Effector CD4-positive, alpha-beta T cell (primary cell): ENCODE results near the gene AGBL1.

Experiments used
- DNase-seq: peaks from one replicate; pipeline ENCODE4 v3.0.0-alpha.2; 2020

AGBL1 gene

DNA sequence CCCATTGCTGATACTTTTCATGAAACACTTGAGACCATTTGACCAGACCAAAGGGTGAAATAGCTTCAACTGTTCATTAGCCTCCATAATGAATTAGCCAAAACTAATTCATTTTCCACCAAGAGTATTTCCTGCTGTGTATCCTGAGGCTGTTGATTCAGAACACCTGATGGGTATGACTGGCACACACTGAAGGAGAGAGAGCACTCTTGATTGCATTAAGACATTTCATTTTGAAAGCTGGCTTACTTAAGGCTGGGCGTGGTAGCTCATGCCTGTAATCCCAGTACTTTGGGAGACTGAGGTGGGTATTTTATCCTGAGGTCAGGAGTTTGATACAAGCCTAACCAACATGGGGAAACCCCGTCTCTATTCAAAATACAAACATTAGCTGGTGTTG lies 175.6 kb downstream of the AGBL1 start:
- DNase-seq: no peak

DNA sequence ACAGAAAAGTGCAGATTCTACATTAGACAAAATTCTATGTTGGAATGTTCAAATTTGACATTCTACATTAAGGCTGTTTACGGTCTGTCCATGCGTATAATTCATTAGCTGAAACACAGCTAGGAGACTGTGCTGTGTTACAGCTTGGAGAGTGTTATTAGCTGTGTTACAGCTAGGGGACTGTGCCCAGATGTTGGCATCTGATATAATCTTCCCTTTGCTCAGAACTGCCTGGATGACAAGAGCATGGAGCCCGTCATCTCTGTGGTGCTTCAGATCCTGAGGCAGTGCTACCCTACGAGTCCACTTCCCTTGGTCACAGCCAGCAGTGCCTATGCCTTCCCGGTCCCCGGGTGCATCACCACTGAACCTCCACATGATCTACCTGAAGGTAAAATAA lies 177.0 kb downstream of the AGBL1 start:
- DNase-seq: no peak

DNA sequence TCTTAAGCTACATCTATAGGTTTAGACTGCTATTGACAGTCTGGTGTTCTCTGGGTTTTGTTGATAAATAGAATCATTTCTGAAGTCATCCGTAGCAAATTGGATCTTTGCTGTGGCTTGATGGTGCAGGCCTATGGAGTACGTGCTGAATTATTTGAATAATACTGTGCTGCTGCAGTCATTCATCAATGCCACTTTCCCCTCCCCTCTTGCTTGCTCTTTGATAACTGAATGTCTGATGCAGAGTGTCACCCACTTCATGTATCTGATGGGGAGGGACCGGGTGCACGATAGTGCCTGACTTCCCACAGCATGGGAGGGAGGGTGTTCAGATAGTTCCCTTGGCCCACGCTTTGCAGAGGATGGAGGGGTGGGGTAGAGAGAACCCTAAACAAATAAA lies 179.9 kb downstream of the AGBL1 start:
- no peak for DNase-seq

DNA sequence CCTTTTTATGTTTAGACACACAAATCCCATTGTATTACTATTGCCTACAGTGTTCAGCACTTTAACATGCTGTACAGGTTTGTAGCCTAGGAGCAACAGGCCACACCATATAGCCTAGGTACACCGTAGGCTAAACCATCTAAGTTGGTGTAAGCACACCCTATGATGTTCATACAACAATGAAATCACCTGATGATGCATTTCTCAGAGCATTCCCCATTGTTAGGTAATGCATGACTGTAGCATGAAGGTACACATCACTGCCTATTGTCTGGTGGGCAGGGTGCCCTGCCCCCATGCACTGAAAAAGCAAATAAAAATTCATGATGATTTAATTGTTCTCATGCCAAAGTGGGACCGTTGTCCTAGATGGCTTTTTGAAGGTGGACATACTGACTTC lies 183.6 kb downstream of the AGBL1 start:
- no peak for DNase-seq

DNA sequence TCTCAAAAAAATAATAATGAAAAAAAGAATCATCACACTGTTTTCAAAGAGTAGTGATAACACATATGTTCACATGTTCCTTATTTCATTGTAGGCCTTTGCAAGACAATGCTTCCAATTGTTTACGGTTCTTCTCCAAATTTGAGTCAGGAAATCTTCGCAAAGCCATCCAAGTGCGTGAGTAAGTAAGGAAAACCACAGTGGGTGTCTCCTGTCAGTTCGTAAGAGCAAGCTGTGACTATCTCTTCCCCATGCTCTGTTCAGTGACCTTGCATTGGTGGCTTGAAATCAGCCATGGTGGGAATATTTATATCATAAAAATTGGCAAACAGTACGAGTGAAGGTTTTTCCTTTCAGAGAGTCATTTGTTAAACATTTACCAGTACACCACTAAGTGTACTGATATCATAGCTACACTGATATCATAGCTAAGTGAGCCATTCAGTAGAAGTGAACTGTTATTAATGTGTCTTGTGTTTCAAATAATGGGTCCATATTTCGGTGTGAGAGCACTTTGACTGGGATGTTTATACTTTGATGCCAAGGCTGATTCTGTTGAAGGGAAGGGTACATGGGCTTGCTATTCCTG lies 187.3 kb downstream of the AGBL1 start:
- no peak for DNase-seq

DNA sequence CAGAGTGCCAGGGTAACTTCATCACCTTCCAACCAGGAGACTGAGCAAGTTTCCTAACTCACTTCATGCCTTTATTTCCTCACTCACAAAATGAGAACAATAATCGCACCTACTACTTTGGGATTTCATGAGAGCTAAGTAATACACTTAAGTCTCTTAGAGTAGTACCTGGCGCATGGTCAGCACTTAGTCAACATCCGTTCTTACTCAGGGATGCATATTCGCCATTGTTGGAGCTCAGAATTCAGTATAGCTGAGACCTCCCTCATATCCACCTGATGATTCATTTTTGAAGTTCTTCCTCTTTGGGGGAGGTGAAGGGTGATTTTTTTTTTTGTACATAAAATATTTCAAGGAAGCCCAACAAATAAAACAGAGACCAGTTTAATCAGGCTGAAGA lies 188.2 kb downstream of the AGBL1 start:
- DNase-seq: no peak

DNA sequence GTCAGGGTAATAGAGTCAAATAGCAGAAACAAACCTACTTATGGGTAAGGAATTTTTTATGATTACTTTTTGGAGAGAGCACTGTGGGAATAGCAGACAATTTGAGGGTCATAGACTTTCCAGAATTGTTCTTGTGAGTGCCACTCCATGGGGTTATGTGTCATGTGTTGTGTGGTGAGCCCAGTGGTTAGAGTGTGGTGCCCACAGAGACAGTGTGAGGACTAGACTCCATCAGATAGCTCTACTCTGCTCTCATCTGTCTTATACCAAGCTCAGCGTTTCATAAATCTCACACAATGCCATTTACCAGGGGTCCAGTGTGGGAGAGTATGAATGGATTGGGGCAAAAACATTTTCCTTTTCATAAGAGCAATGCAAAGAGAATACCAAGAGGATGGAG lies 188.9 kb downstream of the AGBL1 start:
- DNase-seq: no peak

DNA sequence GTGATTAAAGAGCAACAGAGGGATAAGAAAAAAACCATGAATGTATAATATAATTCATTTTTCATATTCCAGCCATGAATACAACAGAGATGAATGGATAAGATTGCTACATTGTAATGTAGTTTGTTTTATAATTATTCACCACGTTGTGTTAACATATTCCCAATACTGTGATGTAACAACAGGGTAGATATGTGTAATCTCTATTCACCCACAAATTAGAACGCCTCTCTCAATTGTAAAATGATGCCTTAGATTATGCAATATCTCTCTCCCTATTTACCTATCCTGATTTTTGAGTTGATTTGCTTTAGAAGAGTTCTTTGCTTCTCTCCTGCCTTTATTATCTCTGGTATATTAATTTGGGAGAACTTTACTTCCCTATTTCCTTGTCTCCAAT lies 193.6 kb downstream of the AGBL1 start:
- DNase-seq: no peak

DNA sequence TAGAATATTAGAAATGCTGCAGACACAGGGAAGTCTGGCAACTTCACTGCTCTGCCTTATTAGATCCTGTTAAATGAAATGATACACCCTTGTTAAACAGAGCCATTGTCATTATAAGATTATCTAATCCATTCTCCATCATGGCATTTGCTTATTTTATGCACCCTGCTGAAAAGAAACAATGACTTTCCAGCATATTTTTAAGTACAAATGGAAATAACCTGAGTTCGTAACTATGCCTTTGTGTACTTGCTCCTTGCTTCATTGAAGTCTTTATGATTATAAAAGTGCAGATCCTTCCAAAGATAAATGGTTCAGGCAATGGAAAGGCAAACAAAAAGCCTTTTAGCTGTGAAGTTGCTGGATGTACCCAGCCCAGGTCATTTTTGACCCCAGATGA lies 195.7 kb downstream of the AGBL1 start:
- DNase-seq: no peak

DNA sequence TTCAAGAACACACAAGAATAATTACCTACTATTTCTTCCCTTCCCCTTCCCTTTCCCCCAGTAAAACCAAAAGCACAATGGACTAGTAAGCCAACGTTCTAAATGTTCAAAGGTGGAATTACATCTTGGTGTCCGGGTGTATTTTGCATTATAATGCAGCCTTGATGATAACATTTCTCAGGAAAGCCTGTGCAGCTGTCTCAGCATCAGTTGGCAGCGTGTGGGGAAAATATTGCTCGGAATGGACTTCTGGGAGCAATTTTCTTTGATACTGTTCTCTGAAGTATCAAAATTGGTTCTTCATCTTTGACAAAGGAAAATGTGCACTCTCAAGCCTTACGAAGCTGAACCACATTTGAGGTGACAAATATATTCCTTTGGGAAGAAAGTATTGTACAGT lies 198.9 kb downstream of the AGBL1 start:
- DNase-seq: no peak

DNA sequence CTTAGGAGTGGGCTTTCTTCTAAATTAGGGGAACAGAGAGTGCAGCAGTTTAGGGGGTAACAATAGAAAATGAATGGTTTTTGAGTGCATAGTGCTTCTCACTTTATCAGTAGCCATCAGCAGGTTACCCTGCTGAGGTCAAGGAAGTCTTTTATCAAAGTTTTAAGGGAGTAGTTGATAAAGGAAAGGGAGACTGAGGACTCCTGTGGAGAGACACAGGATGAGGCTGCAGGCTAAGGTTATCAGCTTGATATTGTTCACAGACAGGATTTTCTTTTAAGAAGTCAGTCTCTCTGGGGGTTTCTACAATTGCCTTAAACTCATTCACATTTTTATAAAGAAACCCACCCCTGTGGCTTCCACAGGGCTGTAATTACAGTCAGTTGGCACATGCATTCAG lies 205.0 kb downstream of the AGBL1 start:
- no peak for DNase-seq

DNA sequence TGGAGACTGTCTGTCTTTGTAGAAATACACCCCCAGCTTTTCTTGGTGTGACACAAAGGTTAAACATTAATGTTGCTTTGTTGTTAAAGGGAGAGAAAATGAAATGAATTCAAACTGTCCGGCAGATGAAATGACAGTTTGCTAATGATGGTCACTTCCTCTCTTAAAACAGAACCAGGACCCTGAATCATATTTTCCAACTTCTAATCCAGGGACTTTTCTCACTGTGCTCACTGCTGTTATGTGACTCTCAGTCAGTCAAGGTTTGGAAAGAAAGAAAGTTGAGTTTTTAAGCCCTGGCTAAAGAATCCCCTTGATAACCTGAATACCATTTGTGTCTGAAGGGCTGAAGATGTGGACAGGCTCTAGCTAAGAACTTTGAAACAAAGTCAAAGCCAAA lies 215.8 kb downstream of the AGBL1 start:
- no peak for DNase-seq

DNA sequence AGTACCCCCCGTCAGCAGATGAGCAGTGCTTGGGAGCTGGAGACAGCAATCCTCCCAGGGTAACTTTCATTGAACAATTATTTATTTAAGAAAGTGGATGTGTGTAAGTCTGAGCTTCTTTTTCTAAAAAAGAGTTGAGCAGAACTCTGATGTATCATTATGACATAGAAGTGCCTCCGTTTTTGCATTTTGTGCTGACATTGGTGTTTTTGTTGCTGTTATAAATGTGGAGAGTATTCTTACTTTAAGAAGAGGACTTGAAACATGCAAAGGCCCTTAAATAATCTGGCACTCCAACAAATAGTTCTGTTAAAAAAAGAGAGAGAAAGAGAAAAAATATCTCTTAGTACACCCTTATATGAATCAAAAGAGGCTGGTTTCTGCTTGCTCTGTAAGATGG lies 217.1 kb downstream of the AGBL1 start:
- DNase-seq: no peak

DNA sequence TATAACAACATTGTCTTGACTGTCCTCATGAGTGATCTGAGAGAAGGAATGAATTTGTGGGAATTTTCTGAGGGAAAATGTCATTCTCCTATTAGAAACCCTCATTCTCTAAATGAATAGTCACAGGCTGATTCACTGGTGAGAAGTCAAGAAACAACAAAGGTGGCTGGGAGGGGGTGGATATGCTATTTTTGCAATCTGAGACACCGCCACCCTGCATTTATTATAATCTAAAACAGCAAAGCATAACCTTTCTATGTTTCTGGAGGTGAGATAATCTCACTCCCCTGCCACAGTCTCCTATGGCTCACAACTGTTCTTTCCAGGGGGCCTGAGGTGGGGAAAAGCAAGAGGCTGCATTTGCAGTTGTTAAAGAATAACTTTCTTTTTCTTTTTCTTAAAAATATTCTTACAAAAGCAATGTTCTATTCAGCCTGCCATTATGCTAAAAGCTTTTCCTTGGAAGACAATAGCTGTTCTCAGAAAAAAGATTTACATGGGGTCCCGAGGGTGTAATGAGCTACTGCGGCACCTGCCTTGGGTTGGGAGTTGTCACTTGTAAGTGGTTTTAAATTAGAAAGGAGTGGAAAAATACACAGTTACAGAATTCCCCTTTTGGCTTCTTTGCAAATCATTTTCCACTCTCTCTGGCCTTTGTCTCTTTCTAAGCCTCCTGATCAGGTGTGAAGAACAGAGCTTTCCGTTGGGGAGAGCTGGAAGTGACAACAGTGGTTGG lies 220.9 kb downstream of the AGBL1 start:
- DNase-seq: no peak

DNA sequence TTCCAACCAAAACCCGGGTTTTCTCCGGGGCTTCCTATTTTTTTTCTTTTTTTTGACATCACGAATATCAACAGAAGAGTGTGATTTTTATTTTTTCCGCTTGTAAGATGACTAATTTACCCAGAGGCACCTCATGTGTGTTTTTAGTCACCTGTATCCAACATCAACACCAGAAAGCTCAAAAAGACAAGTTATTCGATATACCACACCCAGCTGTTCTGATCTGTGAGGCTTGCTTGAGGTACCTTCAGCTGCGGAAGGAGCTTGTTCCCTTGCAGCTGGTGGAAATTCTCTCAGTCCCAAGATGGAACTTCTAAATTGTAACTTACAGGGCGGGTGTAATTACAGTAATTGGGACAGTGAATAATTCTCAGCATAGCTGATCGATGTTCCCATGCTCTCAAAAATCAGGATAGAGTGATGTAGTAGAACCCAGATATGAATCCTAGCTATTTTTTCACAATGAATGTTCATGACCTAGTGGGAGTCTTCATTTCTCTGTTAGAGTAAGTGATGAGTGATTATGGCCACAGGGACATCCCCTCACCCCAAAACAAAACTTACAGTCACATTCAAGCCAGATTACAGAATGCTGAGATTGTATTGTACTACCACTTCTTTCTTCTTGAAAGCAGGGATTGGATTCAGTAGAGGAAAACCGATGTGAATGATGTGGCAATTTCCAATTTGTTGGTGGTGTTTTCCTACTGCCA lies 232.1 kb downstream of the AGBL1 start:
- no peak for DNase-seq

DNA sequence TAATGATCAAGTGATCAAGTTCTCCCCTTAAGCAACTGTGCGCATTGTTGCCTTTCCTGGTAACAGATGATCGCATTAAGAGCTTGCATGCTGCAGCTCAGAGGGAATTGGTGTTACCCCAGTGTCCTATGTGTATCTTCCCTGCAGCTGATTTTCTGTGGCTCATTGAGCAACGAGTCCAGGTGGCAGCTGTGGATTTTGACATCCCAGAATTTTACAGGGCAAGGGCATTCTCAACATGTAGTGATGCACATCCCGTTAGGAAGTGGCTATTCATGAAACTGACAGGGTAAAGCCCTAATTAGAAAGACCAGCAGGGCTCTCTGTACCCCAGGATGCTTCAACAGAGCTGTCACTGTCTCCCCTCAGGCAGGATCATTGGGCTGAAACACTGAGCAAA lies 232.8 kb downstream of the AGBL1 start:
- no peak for DNase-seq

DNA sequence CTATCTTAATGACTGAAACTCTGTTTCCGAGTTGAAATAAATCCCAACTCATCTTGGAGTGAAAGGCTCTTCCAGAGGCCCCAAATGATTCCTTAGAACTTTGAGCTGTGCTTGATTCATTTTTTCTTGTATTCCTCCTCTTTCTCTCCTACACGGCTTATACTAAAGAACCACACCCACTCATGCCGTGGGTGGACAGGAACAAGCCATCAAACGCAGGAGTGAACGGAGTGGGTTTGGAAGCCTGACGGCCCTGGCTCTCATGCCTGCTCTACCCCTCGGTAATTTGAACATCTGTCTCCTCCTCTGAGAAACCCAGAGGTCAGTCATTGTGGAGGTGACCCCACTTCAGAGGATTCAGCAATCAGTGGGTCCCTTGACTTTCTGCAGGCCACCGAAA lies 236.5 kb downstream of the AGBL1 start:
- no peak for DNase-seq

DNA sequence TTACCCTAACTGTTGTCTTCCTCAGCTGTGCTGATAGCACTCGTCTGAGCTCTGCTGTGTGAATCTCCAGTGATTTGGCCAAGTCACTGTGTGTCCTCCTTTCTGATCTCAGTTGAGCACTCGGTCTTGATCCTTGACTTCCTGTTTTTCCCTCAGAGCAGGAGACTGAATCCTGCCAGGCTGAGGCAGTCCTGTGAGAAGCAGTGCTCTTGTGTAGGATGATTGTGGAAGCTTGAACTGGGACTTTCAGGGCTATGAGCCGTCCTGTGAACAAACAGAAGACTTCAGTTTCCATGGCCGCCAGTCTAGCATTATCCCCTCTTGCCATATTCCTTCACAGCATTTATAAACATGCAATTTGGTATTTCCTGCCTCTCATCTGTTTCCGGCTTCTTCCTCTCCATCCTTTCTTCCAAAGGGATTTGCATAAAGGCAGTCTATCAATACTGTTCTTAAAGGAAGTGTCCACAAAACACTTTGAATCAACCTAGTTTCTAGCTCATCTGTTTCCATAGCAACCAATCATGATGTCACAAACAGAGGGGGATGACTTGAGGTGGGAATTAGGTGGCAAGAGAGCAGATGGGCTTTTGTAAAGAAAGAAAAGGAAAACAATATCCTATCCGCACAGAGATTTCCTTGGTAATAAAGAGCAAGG lies 237.2 kb downstream of the AGBL1 start:
- no peak for DNase-seq

DNA sequence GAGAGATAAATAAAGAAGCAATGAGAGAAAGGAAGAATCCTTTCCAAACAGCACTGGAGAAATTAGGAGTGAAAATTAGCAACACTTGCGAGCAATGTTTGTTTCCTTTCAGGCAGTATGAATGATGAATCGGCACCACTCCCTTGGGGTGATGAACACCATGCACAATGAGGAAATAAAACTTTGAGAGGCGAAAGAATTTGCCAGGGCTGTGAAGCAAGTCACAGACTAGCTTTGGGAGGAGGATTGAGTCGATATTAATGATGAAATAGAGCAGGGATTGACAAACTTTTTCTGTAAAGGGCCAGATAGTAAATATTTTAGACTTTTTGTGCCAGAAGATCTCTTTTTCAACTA lies 237.7 kb downstream of the AGBL1 start:
- DNase-seq: no peak

DNA sequence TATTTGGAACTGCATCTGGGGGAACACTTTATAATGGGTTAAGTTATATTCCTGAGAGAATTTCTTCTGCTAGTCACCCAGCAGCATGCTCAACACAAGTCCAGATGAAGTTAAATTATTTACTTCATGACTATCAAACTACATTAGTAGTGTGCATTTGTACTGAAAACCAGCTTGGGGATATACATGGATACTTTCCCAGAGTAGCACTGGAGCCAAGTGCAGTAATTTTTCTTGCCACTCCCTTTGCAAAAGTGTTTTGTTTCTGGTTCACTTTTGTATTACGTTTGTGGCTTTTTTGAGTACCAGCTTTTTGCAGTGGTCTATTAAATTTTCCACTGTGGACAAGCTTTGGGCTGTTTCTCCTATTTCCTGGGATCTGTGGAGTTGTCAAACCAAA lies 243.0 kb downstream of the AGBL1 start:
- DNase-seq: no peak

DNA sequence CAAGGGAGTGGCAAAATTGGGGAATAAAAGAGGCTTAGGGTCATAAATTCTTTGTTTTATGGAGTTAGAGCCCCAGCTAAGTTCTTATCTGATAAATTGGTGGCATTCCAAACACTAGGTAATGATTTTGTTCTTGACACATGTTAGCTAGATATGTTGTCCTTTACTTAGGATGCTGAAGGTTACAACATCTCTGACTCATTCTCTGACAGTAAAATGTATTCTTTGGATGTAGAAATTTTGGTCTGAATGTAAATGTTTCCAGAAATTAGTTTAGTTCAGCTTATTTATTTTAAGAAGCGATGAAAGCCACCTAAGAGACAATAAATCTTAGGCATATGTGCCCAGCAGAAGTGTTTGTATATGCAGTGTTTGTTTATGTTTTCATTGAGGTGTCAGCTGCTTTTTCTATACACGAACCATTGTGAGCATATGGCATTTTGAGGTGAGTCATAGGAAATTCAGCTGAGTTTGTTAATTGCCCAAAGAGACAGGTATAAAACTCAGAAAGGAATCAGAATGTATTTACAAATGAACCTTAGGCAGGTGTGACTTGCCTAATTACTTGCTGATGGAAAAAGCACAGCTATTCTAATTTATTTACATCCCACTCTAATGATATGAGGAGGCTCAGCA lies 247.7 kb downstream of the AGBL1 start:
- DNase-seq: no peak

DNA sequence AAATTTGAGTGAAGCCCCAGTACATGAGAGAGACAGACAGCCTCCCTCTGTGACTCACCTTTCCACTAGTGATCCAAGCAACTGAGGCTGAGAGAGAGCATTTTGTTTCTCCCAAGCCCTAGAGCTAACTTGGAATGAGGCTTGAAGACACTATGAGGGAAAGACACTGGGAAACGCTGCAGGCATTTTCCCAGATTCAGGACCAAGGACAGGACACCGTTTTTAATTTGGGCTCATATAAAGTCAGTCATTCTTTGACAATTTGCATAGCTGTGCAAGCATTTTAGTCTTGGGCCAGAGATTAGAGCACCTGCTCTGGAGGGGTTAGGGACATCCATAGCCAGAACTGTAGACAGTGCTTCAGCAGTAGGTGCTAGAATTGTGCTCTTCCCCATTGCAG lies 249.0 kb downstream of the AGBL1 start:
- DNase-seq: no peak

DNA sequence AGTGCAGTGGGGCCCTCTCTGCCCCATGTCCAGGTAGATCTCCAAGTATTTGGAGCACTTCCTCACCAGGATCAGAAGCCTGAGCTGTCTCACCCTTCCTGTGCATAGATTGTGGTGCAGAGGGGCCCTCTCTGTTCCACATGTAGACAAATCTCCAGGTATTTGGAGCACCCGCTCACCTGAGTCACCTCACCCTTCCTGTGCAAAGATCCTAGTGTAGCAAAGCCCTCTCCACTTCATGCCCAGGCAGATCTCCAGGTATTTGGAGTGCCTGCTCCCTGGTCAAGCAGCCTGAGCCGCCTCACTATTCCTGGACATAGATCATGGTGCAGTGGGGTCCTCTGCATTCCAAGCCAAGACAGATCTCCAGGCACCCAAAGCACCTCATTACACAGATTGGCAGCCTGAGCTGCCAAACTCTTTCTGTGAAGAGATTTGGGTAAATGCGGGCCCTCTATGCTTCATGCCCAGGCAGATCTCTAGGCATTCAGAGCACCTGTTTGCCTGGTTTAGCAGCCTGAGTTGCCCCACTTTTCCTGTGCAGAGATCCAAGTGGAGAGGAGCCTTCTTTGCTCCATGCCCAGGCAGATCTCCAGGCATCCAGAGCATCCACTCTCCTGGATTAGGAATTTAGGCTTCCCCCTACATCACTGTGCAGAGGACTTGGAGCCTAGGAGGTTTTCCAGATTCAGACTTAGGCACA lies 249.8 kb downstream of the AGBL1 start:
- no peak for DNase-seq
